ENCODE data around the gene BRSK2. TPM values are rescaled to one million over a fixed set of nuclear protein-coding genes. Genes with fewer than 3 reads are reported as not detected.
"Not testable (repeated sequence)": the region's sequence is repeated elsewhere in the genome, so short reads cannot be mapped to it uniquely, and the experiment has no call there.

Gene BRSK2
- 1 to 10 TPM in 1 of 4 donors, under 1 TPM in 2, not detected in 1; 0.35 to 6.4 (median 0.40) TPM for total RNA-seq

DNA sequence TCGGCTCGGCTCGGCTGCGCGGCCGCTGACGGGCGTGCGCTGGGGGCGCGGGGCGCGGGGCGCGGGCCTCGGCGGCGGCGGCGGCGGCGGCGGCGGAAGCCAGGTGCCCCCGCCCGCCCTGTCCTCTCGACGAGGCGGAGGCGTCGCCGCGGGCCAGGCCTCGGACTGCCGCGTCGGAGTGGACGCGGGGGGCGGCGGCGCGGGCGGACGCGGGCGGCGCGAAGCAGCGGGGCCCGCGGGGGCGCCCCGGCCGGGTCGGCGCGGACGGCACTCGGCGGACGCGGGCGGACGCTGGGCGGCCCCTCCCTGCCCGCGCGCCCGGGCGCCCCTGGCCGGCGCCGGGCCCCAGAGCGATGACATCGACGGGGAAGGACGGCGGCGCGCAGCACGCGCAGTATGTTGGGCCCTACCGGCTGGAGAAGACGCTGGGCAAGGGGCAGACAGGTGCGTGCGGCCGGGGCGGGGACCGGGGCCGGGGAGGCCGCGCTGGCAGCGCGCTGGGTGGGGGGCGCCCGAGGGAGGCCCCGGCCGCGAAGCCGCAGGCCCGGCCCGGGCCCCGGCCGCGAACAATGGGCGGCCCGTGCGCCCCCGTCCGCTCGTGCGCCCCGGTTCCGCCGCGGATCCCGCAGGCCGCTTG, at the start of gene BRSK2:
Gene BRSK2, plus strand, starts transcription at position 3 of the 637 bp plus-strand sequence. Its CDS starts 351 bp downstream, at position 354.
- peaks cover 0 to 18% (median 11%) of the 10 kb centered on the region in 4 donors for H3K4me1 ChIP-seq
- peak within 1 kb of the TSS; percentile 35 to 66 (median 52) for H3K27ac ChIP-seq
- H3K4me3 ChIP-seq = peak within 1 kb of the TSS; percentile 49 to 62 (median 55)
- H3K36me3 ChIP-seq = no peaks in the 10 kb centered on the region
- H3K9me3 ChIP-seq = no peaks in the 10 kb centered on the region
- TF ChIP-seq POLR2A (IDR thresholded peaks at IDR 0.05) = no peak
- TF ChIP-seq, protein P1, sequence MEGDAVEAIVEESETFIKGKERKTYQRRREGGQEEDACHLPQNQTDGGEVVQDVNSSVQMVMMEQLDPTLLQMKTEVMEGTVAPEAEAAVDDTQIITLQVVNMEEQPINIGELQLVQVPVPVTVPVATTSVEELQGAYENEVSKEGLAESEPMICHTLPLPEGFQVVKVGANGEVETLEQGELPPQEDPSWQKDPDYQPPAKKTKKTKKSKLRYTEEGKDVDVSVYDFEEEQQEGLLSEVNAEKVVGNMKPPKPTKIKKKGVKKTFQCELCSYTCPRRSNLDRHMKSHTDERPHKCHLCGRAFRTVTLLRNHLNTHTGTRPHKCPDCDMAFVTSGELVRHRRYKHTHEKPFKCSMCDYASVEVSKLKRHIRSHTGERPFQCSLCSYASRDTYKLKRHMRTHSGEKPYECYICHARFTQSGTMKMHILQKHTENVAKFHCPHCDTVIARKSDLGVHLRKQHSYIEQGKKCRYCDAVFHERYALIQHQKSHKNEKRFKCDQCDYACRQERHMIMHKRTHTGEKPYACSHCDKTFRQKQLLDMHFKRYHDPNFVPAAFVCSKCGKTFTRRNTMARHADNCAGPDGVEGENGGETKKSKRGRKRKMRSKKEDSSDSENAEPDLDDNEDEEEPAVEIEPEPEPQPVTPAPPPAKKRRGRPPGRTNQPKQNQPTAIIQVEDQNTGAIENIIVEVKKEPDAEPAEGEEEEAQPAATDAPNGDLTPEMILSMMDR (IDR thresholded peaks at IDR 0.05) = no peak
- DNase-seq = no peak
- peaks cover 0 to 11% of the 10 kb centered on the region in 2 donors for H3K27me3 ChIP-seq

DNA sequence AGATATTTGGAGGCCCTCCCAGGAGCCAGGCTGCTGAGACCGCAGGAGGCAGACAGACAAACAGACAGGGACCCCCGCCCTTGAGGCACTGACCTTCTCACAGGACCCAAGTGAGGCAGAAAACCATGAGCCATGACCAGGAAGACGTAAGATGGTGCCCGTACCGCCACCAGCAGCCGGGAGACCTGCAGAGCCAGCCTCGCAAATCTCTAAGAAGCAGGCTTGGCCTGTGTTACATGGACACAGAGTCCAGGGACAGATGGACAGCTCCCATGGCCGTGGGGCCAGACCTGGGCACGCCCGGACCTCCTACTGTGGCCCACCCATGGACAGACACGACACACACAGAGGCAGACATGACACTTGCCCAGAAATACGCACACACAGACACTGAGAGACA, 49.6 kb upstream of the BRSK2 start:
- peak in 1 of 3 donors; percentile 44 for DNase-seq

DNA sequence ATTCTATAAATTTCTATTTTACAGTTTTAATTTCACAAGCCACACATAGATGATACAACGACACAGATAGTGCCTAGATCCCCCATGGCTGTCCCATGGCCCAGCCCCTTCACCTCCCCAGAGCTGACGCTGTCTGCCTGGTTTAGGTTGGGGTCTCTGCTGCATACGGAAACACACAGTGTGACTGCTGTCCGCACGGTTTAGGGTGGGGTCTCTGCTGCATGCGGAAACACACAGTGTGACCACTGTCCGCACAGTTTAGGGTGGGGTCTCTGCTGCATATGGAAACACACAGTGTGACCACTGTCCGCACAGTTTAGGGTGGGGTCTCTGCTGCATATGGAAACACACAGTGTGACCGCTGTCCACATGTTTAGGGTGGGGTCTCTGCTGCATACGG, 48.5 kb upstream of the BRSK2 start:
- not testable (repeated sequence) for H3K27me3 ChIP-seq, H3K27ac ChIP-seq, H3K36me3 ChIP-seq, H3K4me3 ChIP-seq, H3K4me1 ChIP-seq
- DNase-seq = peak in 1 of 3 donors; percentile 13
- H3K9me3 ChIP-seq = peaks cover 0 to 10% (median 0%) of the 10 kb centered on the region in 4 donors

More for the DNA sequence above, 49.6 kb upstream of the BRSK2 start:
- H3K27me3 ChIP-seq = no peaks in the 10 kb centered on the region
- no peak for TF ChIP-seq POLR2A (IDR thresholded peaks at IDR 0.05)
- TF ChIP-seq, protein P1 (IDR thresholded peaks at IDR 0.05) = no peak
- H3K36me3 ChIP-seq = no peaks in the 10 kb centered on the region
- peaks cover 0 to 13% (median 10%) of the 10 kb centered on the region in 4 donors for H3K4me1 ChIP-seq
- H3K4me3 ChIP-seq = no peak overlapping the region
- peaks cover 0 to 10% (median 0%) of the 10 kb centered on the region in 4 donors for H3K9me3 ChIP-seq
- no peak overlapping the region for H3K27ac ChIP-seq

DNA sequence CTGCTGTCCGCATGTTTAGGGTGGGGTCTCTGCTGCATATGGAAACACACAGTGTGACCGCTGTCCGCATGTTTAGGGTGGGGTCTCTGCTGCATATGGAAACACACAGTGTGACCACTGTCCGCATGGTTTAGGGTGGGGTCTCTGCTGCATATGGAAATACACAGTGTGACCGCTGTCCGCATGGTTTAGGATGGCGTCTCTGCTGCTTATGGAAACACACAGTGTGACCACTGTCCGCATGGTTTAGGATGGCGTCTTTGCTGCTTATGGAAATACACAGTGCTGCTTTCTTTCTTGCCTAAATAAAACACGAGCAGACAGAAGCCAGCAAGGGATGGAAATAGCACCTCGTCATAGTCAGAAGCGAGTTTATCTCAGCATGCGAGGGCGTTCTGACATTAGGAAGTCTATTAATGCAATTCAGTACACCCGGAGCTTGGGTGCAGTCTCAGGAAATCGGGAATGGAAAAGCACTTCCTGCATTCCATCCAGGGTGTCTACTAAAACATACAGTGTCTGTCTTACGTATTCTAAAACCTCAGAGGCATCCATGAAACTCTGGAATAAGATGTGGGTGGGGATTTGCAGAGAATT, 47.7 kb upstream of the BRSK2 start:
- no peaks in the 10 kb centered on the region for H3K4me1 ChIP-seq
- H3K27ac ChIP-seq = no peak overlapping the region
- DNase-seq = peak in 1 of 3 donors; percentile 33
- H3K27me3 ChIP-seq = no peaks in the 10 kb centered on the region
- H3K36me3 ChIP-seq = no peaks in the 10 kb centered on the region
- no peak overlapping the region for H3K4me3 ChIP-seq
- peaks cover 0 to 7% (median 0%) of the 10 kb centered on the region in 4 donors for H3K9me3 ChIP-seq
- TF ChIP-seq POLR2A (IDR thresholded peaks at IDR 0.05) = no peak
- TF ChIP-seq, protein P1 (IDR thresholded peaks at IDR 0.05) = no peak

DNA sequence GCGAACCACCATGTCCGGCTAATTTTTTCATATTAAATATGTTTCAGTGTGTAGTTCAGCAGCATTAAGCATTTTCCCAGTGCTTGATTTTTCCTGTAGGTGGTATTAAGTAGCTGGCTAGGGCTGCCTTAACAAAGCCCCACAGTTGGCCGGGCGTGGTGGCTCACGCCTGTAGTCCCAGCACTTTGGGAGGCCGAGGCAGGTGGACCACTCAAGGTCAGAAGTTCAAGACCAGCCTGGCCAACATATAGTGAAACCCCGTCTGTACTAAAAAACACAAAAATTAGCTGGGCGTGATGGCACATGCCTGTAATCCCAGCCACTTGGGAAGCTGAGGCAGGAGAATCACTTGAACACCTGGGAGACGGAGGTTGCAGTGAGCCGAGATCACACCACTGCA, 46.8 kb upstream of the BRSK2 start:
- no peaks in the 10 kb centered on the region for H3K27me3 ChIP-seq
- H3K4me3 ChIP-seq = no peak overlapping the region
- H3K4me1 ChIP-seq = no peaks in the 10 kb centered on the region
- no peaks in the 10 kb centered on the region for H3K9me3 ChIP-seq
- no peaks in the 10 kb centered on the region for H3K36me3 ChIP-seq
- TF ChIP-seq, protein P1 (IDR thresholded peaks at IDR 0.05) = no peak
- TF ChIP-seq POLR2A (IDR thresholded peaks at IDR 0.05) = no peak
- no peak for DNase-seq
- H3K27ac ChIP-seq = no peak overlapping the region

DNA sequence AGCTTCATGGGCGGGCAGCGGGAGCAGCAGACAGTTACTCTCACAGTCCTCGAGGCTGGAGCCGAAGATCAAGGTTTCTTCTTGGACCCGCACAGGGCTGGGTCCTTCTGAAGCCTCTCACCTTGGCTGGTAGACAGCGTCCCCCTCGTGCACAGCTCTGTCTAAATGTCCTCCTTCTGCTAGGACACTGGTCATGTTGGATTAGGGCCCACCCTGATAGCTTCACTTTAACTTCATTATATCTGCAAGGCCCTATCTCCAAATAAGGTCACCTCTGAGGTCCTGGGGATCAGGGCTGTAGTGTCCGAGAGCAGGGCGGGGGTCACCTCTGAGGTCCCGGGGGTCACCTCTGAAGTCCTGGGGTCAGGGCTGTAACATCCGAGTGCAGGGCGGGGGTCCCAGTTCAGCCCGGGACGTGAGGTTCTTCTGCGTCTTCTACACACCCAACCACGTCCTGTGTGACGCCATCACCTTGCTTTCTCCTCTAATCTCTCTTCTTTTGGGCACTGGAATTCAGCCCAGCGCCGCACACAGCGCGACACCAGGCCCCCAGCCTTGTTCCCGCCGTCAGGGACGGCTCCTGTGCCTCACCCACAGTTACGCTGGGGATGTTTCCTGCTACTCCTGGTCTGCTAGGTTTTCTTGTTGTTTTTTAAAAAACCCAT, 46.2 kb upstream of the BRSK2 start:
- H3K36me3 ChIP-seq = no peaks in the 10 kb centered on the region
- H3K9me3 ChIP-seq = no peaks in the 10 kb centered on the region
- H3K27me3 ChIP-seq = no peaks in the 10 kb centered on the region
- DNase-seq = peak in 1 of 3 donors; percentile 38
- no peak overlapping the region for H3K27ac ChIP-seq
- H3K4me1 ChIP-seq = no peaks in the 10 kb centered on the region
- no peak overlapping the region for H3K4me3 ChIP-seq
- TF ChIP-seq POLR2A (IDR thresholded peaks at IDR 0.05) = no peak
- TF ChIP-seq, protein P1 (IDR thresholded peaks at IDR 0.05) = no peak

All from Peyer's patch (tissue), 4 donors.